ENCODE measurements around the gene ANKRD13B. TPM values are rescaled to one million over a fixed set of nuclear protein-coding genes. Genes with fewer than 3 reads are reported as not detected.

ANKRD13B gene
- total RNA-seq, 1 experiment from 2014 or later = 8.8 TPM

DNA sequence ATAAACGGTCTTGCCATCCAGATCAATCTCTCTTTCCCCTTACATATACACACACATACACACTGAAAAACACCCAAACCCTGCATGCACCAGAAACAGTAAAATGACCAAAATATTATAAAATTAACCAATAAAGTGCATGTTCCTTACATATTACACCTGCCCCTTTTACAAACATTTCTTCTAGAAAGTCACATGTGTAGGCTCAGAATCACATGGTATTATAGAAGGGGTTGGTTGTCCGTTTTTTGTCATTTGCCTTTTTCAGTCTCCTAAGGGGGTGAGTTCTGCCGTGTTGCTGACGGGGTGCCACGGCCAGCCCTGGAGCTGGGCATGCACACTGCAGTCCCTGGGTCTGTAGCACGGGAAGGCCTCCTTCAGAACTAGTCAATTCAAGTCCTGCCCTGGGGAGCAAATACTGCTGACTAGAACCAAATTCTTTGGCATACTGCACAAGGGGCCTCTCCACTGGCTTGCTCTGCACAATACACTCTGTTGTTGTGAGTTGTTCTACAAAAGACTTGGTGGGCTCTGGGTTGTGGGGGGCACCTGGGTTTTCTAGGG lies 37.8 kb downstream of the ANKRD13B start:
- TF ChIP-seq, protein P1, sequence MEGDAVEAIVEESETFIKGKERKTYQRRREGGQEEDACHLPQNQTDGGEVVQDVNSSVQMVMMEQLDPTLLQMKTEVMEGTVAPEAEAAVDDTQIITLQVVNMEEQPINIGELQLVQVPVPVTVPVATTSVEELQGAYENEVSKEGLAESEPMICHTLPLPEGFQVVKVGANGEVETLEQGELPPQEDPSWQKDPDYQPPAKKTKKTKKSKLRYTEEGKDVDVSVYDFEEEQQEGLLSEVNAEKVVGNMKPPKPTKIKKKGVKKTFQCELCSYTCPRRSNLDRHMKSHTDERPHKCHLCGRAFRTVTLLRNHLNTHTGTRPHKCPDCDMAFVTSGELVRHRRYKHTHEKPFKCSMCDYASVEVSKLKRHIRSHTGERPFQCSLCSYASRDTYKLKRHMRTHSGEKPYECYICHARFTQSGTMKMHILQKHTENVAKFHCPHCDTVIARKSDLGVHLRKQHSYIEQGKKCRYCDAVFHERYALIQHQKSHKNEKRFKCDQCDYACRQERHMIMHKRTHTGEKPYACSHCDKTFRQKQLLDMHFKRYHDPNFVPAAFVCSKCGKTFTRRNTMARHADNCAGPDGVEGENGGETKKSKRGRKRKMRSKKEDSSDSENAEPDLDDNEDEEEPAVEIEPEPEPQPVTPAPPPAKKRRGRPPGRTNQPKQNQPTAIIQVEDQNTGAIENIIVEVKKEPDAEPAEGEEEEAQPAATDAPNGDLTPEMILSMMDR (IDR thresholded peaks at IDR 0.05; ENCODE audit: unreplicated experiment) = no peak
- no TSS peak for BruUV-seq (replicated peaks)
- Mint-ChIP-seq H3K9me3 (ENCODE audit: low read depth, unreplicated experiment) (no peaks in the 10 kb centered on the region), H3K4me3 (ENCODE audit: low read depth, unreplicated experiment) (no peak overlapping the region), H3K27ac (ENCODE audit: unreplicated experiment) (no peak overlapping the region), H3K4me1 (ENCODE audit: low read depth, unreplicated experiment) (no peaks in the 10 kb centered on the region), H3K36me3 (ENCODE audit: insufficient read depth, unreplicated experiment) (no peaks in the 10 kb centered on the region), H3K27me3 (ENCODE audit: unreplicated experiment) (no peaks in the 10 kb centered on the region)
- DNase-seq = no peak
- CTCF ChIA-PET = no interaction called here
- intact Hi-C loops (cut with micrococcal nuclease; ENCODE audit: unreplicated experiment) = no loop called here

DNA sequence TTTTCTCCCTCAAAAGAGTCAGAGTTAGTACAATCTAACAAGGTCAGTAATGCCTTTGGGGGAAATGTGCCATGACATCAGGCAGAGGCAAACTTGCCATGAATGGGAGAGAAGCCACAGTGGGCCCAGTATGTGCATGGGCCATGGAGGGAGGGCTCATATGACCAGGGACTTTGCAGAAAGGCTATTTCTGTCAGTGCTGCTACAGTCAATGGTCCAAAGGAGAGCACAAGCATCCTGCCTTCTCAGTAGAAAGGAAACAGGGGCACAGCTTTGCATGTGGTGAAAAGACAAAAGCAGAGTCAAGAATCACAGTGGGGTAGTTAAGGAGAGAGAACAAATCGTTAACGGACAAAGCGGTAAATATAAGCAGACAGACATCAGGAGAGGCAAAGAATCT lies 41.0 kb downstream of the ANKRD13B start:
- TF ChIP-seq, protein P1 (IDR thresholded peaks at IDR 0.05; ENCODE audit: unreplicated experiment) = no peak
- H3K27me3 Mint-ChIP-seq (ENCODE audit: unreplicated experiment) = no peaks in the 10 kb centered on the region
- intact Hi-C loops (cut with micrococcal nuclease; ENCODE audit: unreplicated experiment) = no loop called here
- no peak for DNase-seq
- no peaks in the 10 kb centered on the region for H3K9me3 Mint-ChIP-seq (ENCODE audit: low read depth, unreplicated experiment)
- BruUV-seq (replicated peaks) = no TSS peak
- H3K4me3 Mint-ChIP-seq (ENCODE audit: low read depth, unreplicated experiment) = no peak overlapping the region
- no peak overlapping the region for H3K27ac Mint-ChIP-seq (ENCODE audit: unreplicated experiment)
- CTCF ChIA-PET = no interaction called here
- peaks cover 9% of the 10 kb centered on the region for H3K4me1 Mint-ChIP-seq (ENCODE audit: low read depth, unreplicated experiment)
- H3K36me3 Mint-ChIP-seq (ENCODE audit: insufficient read depth, unreplicated experiment) = no peaks in the 10 kb centered on the region

DNA sequence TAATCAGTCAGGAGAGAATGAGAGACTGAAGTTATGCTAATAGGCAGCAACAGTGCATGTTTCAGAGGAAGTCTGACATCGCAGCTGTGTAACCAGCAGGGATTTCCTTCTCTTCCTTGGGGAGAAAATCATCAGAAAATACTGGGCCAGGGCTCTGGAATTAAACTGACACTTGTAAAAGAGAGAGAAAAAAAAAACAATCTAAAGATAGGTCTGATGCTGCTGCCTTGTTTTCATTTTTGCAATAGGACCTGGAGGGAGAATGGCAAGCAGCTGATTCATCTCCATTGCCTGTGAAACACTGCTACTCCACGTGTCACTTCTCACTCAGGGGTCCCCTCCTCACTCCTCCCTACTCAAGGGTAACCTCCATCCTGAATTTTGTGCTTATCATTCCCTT lies 47.5 kb downstream of the ANKRD13B start:
- intact Hi-C loops (cut with micrococcal nuclease; ENCODE audit: unreplicated experiment) = no loop called here
- no peak overlapping the region for H3K4me3 Mint-ChIP-seq (ENCODE audit: low read depth, unreplicated experiment)
- DNase-seq = no peak
- no peak overlapping the region for H3K27ac Mint-ChIP-seq (ENCODE audit: unreplicated experiment)
- TF ChIP-seq, protein P1 (IDR thresholded peaks at IDR 0.05; ENCODE audit: unreplicated experiment) = no peak
- CTCF ChIA-PET = interaction anchor here (0.5 to 2.1 kb wide), 4 partner anchors 23 to 453 kb away, joined by 4 to 69 read pairs (median 10); no protein-coding TSS in a partner anchor
- peaks cover 18% of the 10 kb centered on the region for H3K4me1 Mint-ChIP-seq (ENCODE audit: low read depth, unreplicated experiment)
- no peaks in the 10 kb centered on the region for H3K36me3 Mint-ChIP-seq (ENCODE audit: insufficient read depth, unreplicated experiment)
- H3K27me3 Mint-ChIP-seq (ENCODE audit: unreplicated experiment) = no peaks in the 10 kb centered on the region
- no TSS peak for BruUV-seq (replicated peaks)
- no peaks in the 10 kb centered on the region for H3K9me3 Mint-ChIP-seq (ENCODE audit: low read depth, unreplicated experiment)

DNA sequence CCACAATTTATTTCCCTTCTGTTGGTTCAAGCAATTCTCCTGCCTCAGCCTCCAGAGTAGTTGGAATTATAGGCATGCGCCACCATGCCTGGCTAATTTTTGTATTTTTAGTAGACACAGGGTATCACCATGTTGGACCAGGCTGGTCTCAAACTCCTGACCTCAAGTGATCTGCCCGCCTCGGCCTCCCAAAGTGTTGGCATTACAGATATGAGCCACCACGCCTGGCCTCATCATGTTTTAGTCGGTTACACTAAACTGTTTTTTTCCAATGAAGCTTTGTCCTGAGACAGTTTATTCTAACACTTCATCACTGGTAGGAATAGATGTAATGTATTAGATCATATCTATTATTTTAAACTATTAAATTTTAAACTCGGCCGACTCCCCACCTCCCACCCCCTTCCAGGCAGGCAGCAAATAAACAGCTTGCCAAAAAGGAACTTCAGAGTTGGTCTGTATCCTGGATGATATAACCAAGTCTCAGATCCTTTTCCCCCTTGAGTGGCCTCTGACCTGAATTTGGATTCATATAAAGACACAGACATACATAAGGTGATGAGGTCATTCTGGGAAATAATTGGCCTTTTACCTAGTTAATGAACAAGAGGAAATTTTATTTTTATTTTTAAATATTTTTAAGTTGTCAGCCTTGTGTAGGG lies 48.2 kb downstream of the ANKRD13B start:
- intact Hi-C loops (cut with micrococcal nuclease; ENCODE audit: unreplicated experiment) = no loop called here
- CTCF ChIA-PET = interaction anchor here (0.5 to 1.0 kb wide), 2 partner anchors 13 to 322 kb away, joined by 3 to 4 read pairs; no protein-coding TSS in a partner anchor
- no TSS peak for BruUV-seq (replicated peaks)

More for the DNA sequence above, 48.2 kb downstream of the ANKRD13B start:
- no peak for DNase-seq
- Mint-ChIP-seq H3K9me3 (ENCODE audit: low read depth, unreplicated experiment) (no peaks in the 10 kb centered on the region), H3K4me1 (ENCODE audit: low read depth, unreplicated experiment) (peaks cover 18% of the 10 kb centered on the region), H3K27ac (ENCODE audit: unreplicated experiment) (no peak overlapping the region), H3K36me3 (ENCODE audit: insufficient read depth, unreplicated experiment) (no peaks in the 10 kb centered on the region), H3K27me3 (ENCODE audit: unreplicated experiment) (no peaks in the 10 kb centered on the region), H3K4me3 (ENCODE audit: low read depth, unreplicated experiment) (no peak overlapping the region)
- TF ChIP-seq, protein P1 (IDR thresholded peaks at IDR 0.05; ENCODE audit: unreplicated experiment) = no peak
